HG03378 (cell line): ENCODE measurements around the gene CNTN6.

Experiments
- ATAC-seq: cut with Tn5 transposase; IDR thresholded peaks from one replicate; pipeline ENCODE4 v1.9.1; 2021; ENCODE audit warnings: mild to moderate bottlenecking, moderate library complexity; ENCODE audit not compliant: unreplicated experiment

Gene CNTN6

GRCh38 chr3:1171320-1171719, 78.5 kb downstream of the CNTN6 start:
- ATAC-seq: no peak

GRCh38 chr3:1172644-1173043, 79.8 kb downstream of the CNTN6 start:
- no peak for ATAC-seq

GRCh38 chr3:1179146-1179545, 86.3 kb downstream of the CNTN6 start:
- no peak for ATAC-seq

GRCh38 chr3:1183320-1184048, 90.7 kb downstream of the CNTN6 start:
- ATAC-seq: no peak

- ATAC-seq: no peak
These were observed 97.7 kb downstream of the CNTN6 start for GRCh38 chr3:1190569-1190968.

- no peak for ATAC-seq
These were observed 98.2 kb downstream of the CNTN6 start for GRCh38 chr3:1191026-1191425.

- ATAC-seq: no peak
These were observed 103.1 kb downstream of the CNTN6 start for GRCh38 chr3:1195947-1196346.

GRCh38 chr3:1197051-1197450, 104.2 kb downstream of the CNTN6 start:
- no peak for ATAC-seq

- ATAC-seq: no peak
These were observed 107.5 kb downstream of the CNTN6 start for GRCh38 chr3:1200371-1200770.

- no peak for ATAC-seq
These were observed 115.1 kb downstream of the CNTN6 start for GRCh38 chr3:1207904-1208303.

- no peak for ATAC-seq
These were observed 122.1 kb downstream of the CNTN6 start for GRCh38 chr3:1214933-1215332.

GRCh38 chr3:1216856-1217255, 124.0 kb downstream of the CNTN6 start:
- no peak for ATAC-seq

GRCh38 chr3:1227111-1227510, 134.3 kb downstream of the CNTN6 start:
- no peak for ATAC-seq

GRCh38 chr3:1228289-1228688, 135.5 kb downstream of the CNTN6 start:
- ATAC-seq: no peak

GRCh38 chr3:1230920-1231319, 138.1 kb downstream of the CNTN6 start:
- ATAC-seq: no peak

- no peak for ATAC-seq
These were observed 139.5 kb downstream of the CNTN6 start for GRCh38 chr3:1232276-1232675.

- ATAC-seq: no peak
These were observed 142.8 kb downstream of the CNTN6 start for GRCh38 chr3:1235526-1236120.

- ATAC-seq: no peak
These were observed 158.6 kb downstream of the CNTN6 start for GRCh38 chr3:1251282-1252060.

- ATAC-seq: no peak
These were observed 159.2 kb downstream of the CNTN6 start for GRCh38 chr3:1252061-1252430.

GRCh38 chr3:1262246-1262645, 169.4 kb downstream of the CNTN6 start:
- ATAC-seq: no peak

GRCh38 chr3:1263121-1263520, 170.3 kb downstream of the CNTN6 start:
- ATAC-seq: no peak

- no peak for ATAC-seq
These were observed 177.0 kb downstream of the CNTN6 start for GRCh38 chr3:1269808-1270207.
